K562 (cell line): ENCODE results near the gene XRCC5. TPM values are rescaled to one million over a fixed set of nuclear protein-coding genes. Genes with fewer than 3 reads are reported as not detected.
A peak's percentile ranks its signal among the peaks of the same experiment; 100 is the strongest.

Experiments used
- ATAC-seq: fragments of 200-7000 bp; cut with Tn5 transposase; 3 replicates; pipeline ENCODE4 v1.9.1; 2020; ENCODE audit warnings: moderate library complexity
- BruUV-seq: library from RNA; stranded (reverse); fragments of 400-500 nt; replicated peaks from 2 replicates; lab custom pipeline; 2021; lab: Mats Ljungman, UMichigan
- CTCF ChIA-PET: fragments of 300-600 bp; formaldehyde crosslinking; extraction: SDS; loops from one replicate; lab custom pipeline; 2021; ENCODE audit warnings: low intra/inter-chr PET ratio; lab: Yijun Ruan, JAX
- POLR2A ChIA-PET: fragments of 300-600, 350-650 bp; sonication (Branson Sonifier 250); formaldehyde crosslinking; extraction: SDS; loops from one replicate; lab custom pipeline; 2021; ENCODE audit warnings: antibody characterized with exemption, inconsistent platforms; lab: Yijun Ruan, JAX
- DNase-seq, 4 experiments: peaks; one replicate each; pipeline versions ENCODE4 v3.0.0 to v3.0.0-alpha.2; 2011 to 2018; ENCODE audit warnings: low spot score in 3 of 4, mixed read lengths in 3 of 4; ENCODE audit errors: extremely low read depth in 1 of 4
- FAIRE-seq: peaks from 2 replicates; lab custom pipeline; 2011; peaks lifted over from hg19 to GRCh38; lab: Jason Lieb, UNC
- H2AFZ ChIP-seq: 2 replicates; pipeline ENCODE4 v1.6.0; 2011; ENCODE audit warnings: low read depth, low read length, control low read depth, inconsistent platforms
- H3K27ac ChIP-seq: fragments of 200-600 bp; 3 replicates; pipeline ENCODE4 v1.8.0; 2011; ENCODE audit warnings: low read depth, mild to moderate bottlenecking, control low read depth, inconsistent platforms, low read length, moderate library complexity, mixed read lengths; ENCODE audit errors: extremely low read depth
- H3K27me3 ChIP-seq, 2 experiments: fragments of 300-600 bp in 1 of 2; 2 replicates in 1 of 2; 3 replicates in 1 of 2; pipeline versions ENCODE4 v1.6.0 to v1.8.0; 2011; ENCODE audit warnings: inconsistent platforms in 2 of 2, low read length in 2 of 2, mild to moderate bottlenecking in 1 of 2, mixed read lengths in 1 of 2, moderate library complexity in 1 of 2; ENCODE audit not compliant: control insufficient read depth in 2 of 2, insufficient read depth in 2 of 2
- H3K36me3 ChIP-seq: fragments of 300-600 bp; 3 replicates; pipeline ENCODE4 v1.8.0; 2011; ENCODE audit warnings: mild to moderate bottlenecking, low read length, inconsistent platforms; ENCODE audit not compliant: control insufficient read depth, insufficient read depth
- H3K4me1 ChIP-seq, 2 experiments: fragments of 200-600 bp in 1 of 2; replicated peaks in 1 of 2; 2 replicates in 1 of 2; 3 replicates in 1 of 2; pipeline versions ENCODE4 v1.5.1 to v1.8.0; 2011; ENCODE audit warnings: inconsistent platforms in 2 of 2, low read length in 2 of 2, mild to moderate bottlenecking in 1 of 2, mixed read lengths in 1 of 2, moderate library complexity in 1 of 2; ENCODE audit not compliant: control insufficient read depth in 2 of 2, insufficient read depth in 2 of 2
- H3K4me2 ChIP-seq: 2 replicates; pipeline ENCODE4 v1.6.1; 2011; ENCODE audit warnings: low read length, control low read depth, inconsistent platforms, mixed read lengths; ENCODE audit not compliant: insufficient read depth
- H3K4me3 ChIP-seq: fragments of 200-600 bp; sonication (generic), shearing (Covaris generic); 2 replicates; pipeline ENCODE4 v1.5.1; 2016; ENCODE audit warnings: control low read depth, inconsistent platforms
- H3K79me2 ChIP-seq: fragments of 200-600 bp; 3 replicates; pipeline ENCODE4 v1.8.0; 2011; ENCODE audit warnings: low read length, inconsistent platforms; ENCODE audit not compliant: control insufficient read depth, insufficient read depth
- H3K9ac ChIP-seq, 2 experiments: 2 replicates each; pipeline versions ENCODE4 v1.6.0 to v1.6.1; 2011; ENCODE audit warnings: low read depth in 2 of 2, low read length in 2 of 2, control low read depth in 1 of 2, inconsistent platforms in 1 of 2, mild to moderate bottlenecking in 1 of 2, mixed read lengths in 1 of 2; ENCODE audit not compliant: insufficient read depth in 1 of 2
- H3K9me1 ChIP-seq: one replicate; pipeline ENCODE4 v1.6.0; 2011; ENCODE audit warnings: inconsistent platforms, mild to moderate bottlenecking, low read length, moderate library complexity; ENCODE audit not compliant: control insufficient read depth, insufficient read depth
- H3K9me3 ChIP-seq: replicated peaks from 2 replicates; pipeline ENCODE4 v1.5.1; 2011; ENCODE audit warnings: low read depth, low read length, inconsistent platforms; ENCODE audit not compliant: control insufficient read depth, insufficient read depth
- H4K20me1 ChIP-seq: replicated peaks from 2 replicates; pipeline ENCODE4 v1.6.1; 2011; ENCODE audit warnings: low read length, inconsistent platforms, mixed read lengths; ENCODE audit not compliant: control insufficient read depth, insufficient read depth
- CAMTA2 ChIP-seq: fragments of 250-450 bp; sonication (Bioruptor Pico); conservative IDR thresholded peaks from 2 replicates; pipeline ENCODE4 v1.5.1; 2022
- FOXK1 ChIP-seq: sonication (generic); formaldehyde crosslinking; IDR thresholded peaks from 2 replicates; pipeline ENCODE4 v1.8.0; 2022; ENCODE audit warnings: missing genetic modification reagents, mild to moderate bottlenecking, borderline replicate concordance
- GTF2A2 ChIP-seq: IDR thresholded peaks from 2 replicates; pipeline ENCODE4 v1.6.1; 2016; ENCODE audit warnings: mild to moderate bottlenecking, missing genetic modification characterization, missing compliant biosample characterization
- NCOA1 ChIP-seq: fragments of 450-650 bp; IDR thresholded peaks from 2 replicates; pipeline ENCODE4 v1.6.1; 2016; ENCODE audit warnings: low read depth
- NCOA4 ChIP-seq: fragments of 450-650 bp; IDR thresholded peaks from 2 replicates; pipeline ENCODE4 v1.6.1; 2018; ENCODE audit warnings: mild to moderate bottlenecking; ENCODE audit not compliant: partially characterized antibody
- NR4A1 ChIP-seq, 2 experiments: fragments of 250-450 bp in 1 of 2; fragments of 450-650 bp in 1 of 2; sonication (Bioruptor Pico) in 1 of 2; IDR thresholded peaks; 2 replicates each; pipeline versions ENCODE4 v1.4.0 to v1.6.1; 2016 to 2020; ENCODE audit warnings: mild to moderate bottlenecking in 2 of 2, missing compliant biosample characterization in 1 of 2, missing genetic modification characterization in 1 of 2, moderate library complexity in 1 of 2
- PHB ChIP-seq: fragments of 250-450 bp; sonication (Bioruptor Pico); IDR thresholded peaks from 2 replicates; pipeline ENCODE4 v1.5.0; 2021
- PRPF4 ChIP-seq: fragments of 200-400 bp; formaldehyde crosslinking; IDR thresholded peaks from one replicate; pipeline ENCODE4 v1.6.1; 2017; ENCODE audit warnings: low read length, low read depth, mild to moderate bottlenecking; ENCODE audit not compliant: insufficient read depth, poor library complexity, severe bottlenecking
- SMAD3 ChIP-seq: fragments of 450-650 bp; formaldehyde crosslinking; conservative IDR thresholded peaks from 2 replicates; pipeline ENCODE4 v1.4.0; 2020; ENCODE audit warnings: mild to moderate bottlenecking
- ZNF140 ChIP-seq: fragments of 250-450 bp; sonication (Bioruptor Pico); IDR thresholded peaks from 2 replicates; pipeline ENCODE4 v1.8.0; 2021; ENCODE audit warnings: moderate library complexity, mild to moderate bottlenecking, inconsistent platforms
- WGBS: fragments of 100-300 bp; shearing (Covaris generic); methylation state at CpG from one replicate; pipeline ENCODE4 v1.1.6; 2016; ENCODE audit warnings: low coverage, mixed read lengths; ENCODE audit not compliant: insufficient coverage; ENCODE audit errors: missing lambda C conversion rate; 5-methylcytosine and 5-hydroxymethylcytosine counted together
- in situ Hi-C: fragments of 300-500 bp; cut with MboI; formaldehyde crosslinking; loops from 4 replicates; pipeline ENCODE4 v1.15.0; 2018; ENCODE audit warnings: inconsistent platforms, mixed read lengths
- intact Hi-C: fragments of 100-400 bp; cut with micrococcal nuclease; formaldehyde crosslinking; loops from 2 replicates; pipeline ENCODE4 v1.14.2; 2022
- polyA plus RNA-seq, 8 experiments: library from polyadenylated mRNA; depleted of rRNA in 4 of 8; stranded (reverse) in 5 of 8; unstranded in 3 of 8; fragments of >200 nt; fragmentation: Nextera tagmentation in 2 of 8; fragmentation: Illumina TruSeq in 1 of 8; extraction: Ambion mirVana in 2 of 8; extraction: Trizol in 1 of 8; gene quantifications; 2 replicates each; pipeline versions ENCODE4 v1.2.1 to v1.2.3, GENCODE V29; 2011 to 2014; ENCODE audit warnings: inconsistent platforms in 1 of 8, missing spikeins in 1 of 8
- total RNA-seq, 7 experiments: library from RNA; depleted of rRNA in 6 of 7; stranded (reverse); fragments of >200 nt in 6 of 7; fragmentation: Illumina TruSeq in 2 of 7; extraction: Trizol in 2 of 7; gene quantifications; 2 replicates each; pipeline versions ENCODE4 v1.2.1 to v1.2.3, GENCODE V29; 2011 to 2021; ENCODE audit warnings: low replicate concordance in 1 of 7
- TF ChIP-seq, protein P1 (sequence below), 2 experiments: fragments of 450-650 bp; formaldehyde crosslinking in 1 of 2; IDR thresholded peaks; 2 replicates each; pipeline versions ENCODE4 v1.4.0 to v1.6.1; 2014 to 2020; ENCODE audit warnings: mild to moderate bottlenecking in 2 of 2, borderline replicate concordance in 1 of 2, low read depth in 1 of 2
- TF ChIP-seq, protein P2 (sequence below): fragments of 250-450 bp; sonication (Bioruptor Pico); IDR thresholded peaks from 2 replicates; pipeline ENCODE4 v1.5.0; 2021

Gene XRCC5
- total and polyA plus RNA-seq, 9 of the 15 experiments (the other 6 are each of a cell fraction or from before 2014, with no cell fraction given): 168 to 551 (median 297) TPM

- Histone ChIP-seq H4K20me1 (peaks cover 5% of the 10 kb centered on the region; the same call in 1 of the 2 replicates), H3K9me3 (no peaks in the 10 kb centered on the region), H3K27me3 (no peaks in the 10 kb centered on the region), H3K36me3 (peaks cover 57% of the 10 kb centered on the region), H3K79me2 (peaks cover 63% of the 10 kb centered on the region), H3K9ac (no peak overlapping the region), H3K4me1 (peaks cover 8 to 26% of the 10 kb centered on the region in 2 experiments; a peak in 4 of 5 replicates), H3K4me3 (no peak overlapping the region), H3K27ac (peak overlapping the region; percentile 72; the same call in 1 of the 3 replicates), H3K4me2 (no peak overlapping the region), H3K9me1 (no peaks in the 10 kb centered on the region), H2AFZ (no peak overlapping the region)
- CTCF ChIA-PET: no interaction called here
- FAIRE-seq (no peak), DNase-seq (peak; percentile 12 to 37 (median 21)), ATAC-seq (peak; percentile 72)
- in situ Hi-C loops: no loop called here
- POLR2A ChIA-PET: interaction anchor here (0.8 to 1.0 kb wide), 3 partner anchors 15 to 58 kb away, joined by 3 to 4 read pairs (median 3); no protein-coding TSS in a partner anchor
- WGBS: 7% methylated on average over 3 of the region's 3 CpGs
- no TSS peak for BruUV-seq
- intact Hi-C loops: no loop called here
- no peak for TF ChIP-seq NR4A1 (CRISPR knock-in tag; IDR thresholded peaks at IDR 0.05)
- TF ChIP-seq NR4A1 (tag; IDR thresholded peaks at IDR 0.05): no peak
- TF ChIP-seq CAMTA2 (CRISPR knock-in tag): no peak
- no peak for TF ChIP-seq FOXK1
- TF ChIP-seq, protein P1, sequence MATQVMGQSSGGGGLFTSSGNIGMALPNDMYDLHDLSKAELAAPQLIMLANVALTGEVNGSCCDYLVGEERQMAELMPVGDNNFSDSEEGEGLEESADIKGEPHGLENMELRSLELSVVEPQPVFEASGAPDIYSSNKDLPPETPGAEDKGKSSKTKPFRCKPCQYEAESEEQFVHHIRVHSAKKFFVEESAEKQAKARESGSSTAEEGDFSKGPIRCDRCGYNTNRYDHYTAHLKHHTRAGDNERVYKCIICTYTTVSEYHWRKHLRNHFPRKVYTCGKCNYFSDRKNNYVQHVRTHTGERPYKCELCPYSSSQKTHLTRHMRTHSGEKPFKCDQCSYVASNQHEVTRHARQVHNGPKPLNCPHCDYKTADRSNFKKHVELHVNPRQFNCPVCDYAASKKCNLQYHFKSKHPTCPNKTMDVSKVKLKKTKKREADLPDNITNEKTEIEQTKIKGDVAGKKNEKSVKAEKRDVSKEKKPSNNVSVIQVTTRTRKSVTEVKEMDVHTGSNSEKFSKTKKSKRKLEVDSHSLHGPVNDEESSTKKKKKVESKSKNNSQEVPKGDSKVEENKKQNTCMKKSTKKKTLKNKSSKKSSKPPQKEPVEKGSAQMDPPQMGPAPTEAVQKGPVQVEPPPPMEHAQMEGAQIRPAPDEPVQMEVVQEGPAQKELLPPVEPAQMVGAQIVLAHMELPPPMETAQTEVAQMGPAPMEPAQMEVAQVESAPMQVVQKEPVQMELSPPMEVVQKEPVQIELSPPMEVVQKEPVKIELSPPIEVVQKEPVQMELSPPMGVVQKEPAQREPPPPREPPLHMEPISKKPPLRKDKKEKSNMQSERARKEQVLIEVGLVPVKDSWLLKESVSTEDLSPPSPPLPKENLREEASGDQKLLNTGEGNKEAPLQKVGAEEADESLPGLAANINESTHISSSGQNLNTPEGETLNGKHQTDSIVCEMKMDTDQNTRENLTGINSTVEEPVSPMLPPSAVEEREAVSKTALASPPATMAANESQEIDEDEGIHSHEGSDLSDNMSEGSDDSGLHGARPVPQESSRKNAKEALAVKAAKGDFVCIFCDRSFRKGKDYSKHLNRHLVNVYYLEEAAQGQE (IDR thresholded peaks at IDR 0.05; ENCODE audit: borderline replicate concordance): no peak
- TF ChIP-seq, protein P1 (CRISPR knock-in tag; IDR thresholded peaks at IDR 0.05; ENCODE audit: low read depth): no peak
- no peak for TF ChIP-seq PRPF4
- TF ChIP-seq, protein P2, sequence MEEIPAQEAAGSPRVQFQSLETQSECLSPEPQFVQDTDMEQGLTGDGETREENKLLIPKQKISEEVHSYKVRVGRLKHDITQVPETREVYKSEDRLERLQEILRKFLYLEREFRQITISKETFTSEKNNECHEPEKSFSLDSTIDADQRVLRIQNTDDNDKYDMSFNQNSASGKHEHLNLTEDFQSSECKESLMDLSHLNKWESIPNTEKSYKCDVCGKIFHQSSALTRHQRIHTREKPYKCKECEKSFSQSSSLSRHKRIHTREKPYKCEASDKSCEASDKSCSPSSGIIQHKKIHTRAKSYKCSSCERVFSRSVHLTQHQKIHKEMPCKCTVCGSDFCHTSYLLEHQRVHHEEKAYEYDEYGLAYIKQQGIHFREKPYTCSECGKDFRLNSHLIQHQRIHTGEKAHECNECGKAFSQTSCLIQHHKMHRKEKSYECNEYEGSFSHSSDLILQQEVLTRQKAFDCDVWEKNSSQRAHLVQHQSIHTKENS: no peak
- TF ChIP-seq NCOA1: peak; percentile 81; the same call in 1 of the 2 replicates
- TF ChIP-seq ZNF140 (CRISPR knock-in tag): no peak
- TF ChIP-seq SMAD3 (CRISPR knock-in tag): no peak
- TF ChIP-seq GTF2A2 (tag): no peak
- TF ChIP-seq PHB (CRISPR knock-in tag): no peak
- no peak for TF ChIP-seq NCOA4
These were observed 79.4 kb downstream of the XRCC5 start for GRCh38 chr2:216188559-216188850.
